Ishikawa (cell line): ENCODE data around the gene KIAA1755.

Experiments used
- EP300 ChIP-seq: IDR thresholded peaks from 2 replicates; pipeline ENCODE4 v1.6.1; 2012; ENCODE audit warnings: borderline replicate concordance
- MAX ChIP-seq: IDR thresholded peaks from 2 replicates; pipeline ENCODE4 v1.6.1; 2012
- NFIC ChIP-seq: IDR thresholded peaks from 2 replicates; pipeline ENCODE4 v1.6.1; 2012
- RAD21 ChIP-seq: IDR thresholded peaks from 2 replicates; pipeline ENCODE4 v1.6.1; 2012; ENCODE audit warnings: low read depth
- TAF1 ChIP-seq: IDR thresholded peaks from 2 replicates; pipeline ENCODE4 v1.6.1; 2012; ENCODE audit warnings: low read depth, mild to moderate bottlenecking
- TCF12 ChIP-seq: IDR thresholded peaks from 2 replicates; pipeline ENCODE4 v1.6.1; 2012; ENCODE audit warnings: low read depth
- ZBTB7A ChIP-seq: IDR thresholded peaks from 2 replicates; pipeline ENCODE4 v1.6.1; 2012; ENCODE audit warnings: low read depth
- TF ChIP-seq, protein P1 (sequence below): IDR thresholded peaks from 2 replicates; pipeline ENCODE4 v1.6.1; 2012; ENCODE audit warnings: low read depth, mild to moderate bottlenecking

GRCh38 chr20:38308447-38308846, 47.9 kb upstream of the KIAA1755 start:
- TF ChIP-seq TAF1 = no peak
- TF ChIP-seq MAX = no peak
- TF ChIP-seq, protein P1, sequence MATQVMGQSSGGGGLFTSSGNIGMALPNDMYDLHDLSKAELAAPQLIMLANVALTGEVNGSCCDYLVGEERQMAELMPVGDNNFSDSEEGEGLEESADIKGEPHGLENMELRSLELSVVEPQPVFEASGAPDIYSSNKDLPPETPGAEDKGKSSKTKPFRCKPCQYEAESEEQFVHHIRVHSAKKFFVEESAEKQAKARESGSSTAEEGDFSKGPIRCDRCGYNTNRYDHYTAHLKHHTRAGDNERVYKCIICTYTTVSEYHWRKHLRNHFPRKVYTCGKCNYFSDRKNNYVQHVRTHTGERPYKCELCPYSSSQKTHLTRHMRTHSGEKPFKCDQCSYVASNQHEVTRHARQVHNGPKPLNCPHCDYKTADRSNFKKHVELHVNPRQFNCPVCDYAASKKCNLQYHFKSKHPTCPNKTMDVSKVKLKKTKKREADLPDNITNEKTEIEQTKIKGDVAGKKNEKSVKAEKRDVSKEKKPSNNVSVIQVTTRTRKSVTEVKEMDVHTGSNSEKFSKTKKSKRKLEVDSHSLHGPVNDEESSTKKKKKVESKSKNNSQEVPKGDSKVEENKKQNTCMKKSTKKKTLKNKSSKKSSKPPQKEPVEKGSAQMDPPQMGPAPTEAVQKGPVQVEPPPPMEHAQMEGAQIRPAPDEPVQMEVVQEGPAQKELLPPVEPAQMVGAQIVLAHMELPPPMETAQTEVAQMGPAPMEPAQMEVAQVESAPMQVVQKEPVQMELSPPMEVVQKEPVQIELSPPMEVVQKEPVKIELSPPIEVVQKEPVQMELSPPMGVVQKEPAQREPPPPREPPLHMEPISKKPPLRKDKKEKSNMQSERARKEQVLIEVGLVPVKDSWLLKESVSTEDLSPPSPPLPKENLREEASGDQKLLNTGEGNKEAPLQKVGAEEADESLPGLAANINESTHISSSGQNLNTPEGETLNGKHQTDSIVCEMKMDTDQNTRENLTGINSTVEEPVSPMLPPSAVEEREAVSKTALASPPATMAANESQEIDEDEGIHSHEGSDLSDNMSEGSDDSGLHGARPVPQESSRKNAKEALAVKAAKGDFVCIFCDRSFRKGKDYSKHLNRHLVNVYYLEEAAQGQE = no peak
- TF ChIP-seq EP300 = no peak
- TF ChIP-seq TCF12 = no peak
- no peak for TF ChIP-seq RAD21
- no peak for TF ChIP-seq ZBTB7A
- no peak for TF ChIP-seq NFIC
